ENCODE measurements around the gene TAF4.

The TAF4 gene

DNA sequence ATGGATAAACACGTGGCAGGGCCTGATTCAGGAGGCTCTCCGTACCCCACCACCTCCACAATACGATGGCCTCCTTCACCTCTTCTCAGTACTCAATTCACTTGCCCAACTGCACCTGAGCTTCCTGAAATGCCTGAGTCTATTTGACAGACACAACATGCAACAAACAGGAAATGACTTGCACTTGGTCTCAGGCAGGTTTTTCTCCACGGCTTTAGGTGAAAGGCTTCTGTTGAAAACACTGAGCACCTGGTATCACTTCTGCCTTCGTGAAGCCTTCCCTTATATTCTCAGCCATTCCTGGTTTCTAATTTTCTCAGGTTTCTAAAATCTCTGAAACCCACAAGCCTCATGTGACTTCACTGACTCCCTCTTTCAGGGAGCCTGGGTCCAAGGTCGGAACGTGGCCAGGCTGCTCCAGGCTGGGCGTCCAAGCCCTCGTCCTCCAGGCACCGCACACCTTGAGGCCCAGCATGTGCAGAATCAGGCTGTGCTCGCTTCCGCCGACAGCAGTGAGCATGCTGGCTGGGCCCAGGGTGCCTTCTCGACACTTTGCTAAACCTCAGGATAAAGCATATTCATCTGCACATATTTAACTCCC is 34.7 kb downstream of the TAF4 start:
- Histone ChIP-seq H3K9ac (ENCODE audit: low read depth, low read length) (no peak overlapping the region), H3K9me3 (ENCODE audit: control insufficient read depth, insufficient read depth, low read length) (no peaks in the 10 kb centered on the region), H3K36me3 (ENCODE audit: insufficient read depth, low read length) (no peaks in the 10 kb centered on the region), H3K4me1 (ENCODE audit: insufficient read depth, low read length) (peaks cover 7% of the 10 kb centered on the region; the same call in 1 of the 2 replicates)

DNA sequence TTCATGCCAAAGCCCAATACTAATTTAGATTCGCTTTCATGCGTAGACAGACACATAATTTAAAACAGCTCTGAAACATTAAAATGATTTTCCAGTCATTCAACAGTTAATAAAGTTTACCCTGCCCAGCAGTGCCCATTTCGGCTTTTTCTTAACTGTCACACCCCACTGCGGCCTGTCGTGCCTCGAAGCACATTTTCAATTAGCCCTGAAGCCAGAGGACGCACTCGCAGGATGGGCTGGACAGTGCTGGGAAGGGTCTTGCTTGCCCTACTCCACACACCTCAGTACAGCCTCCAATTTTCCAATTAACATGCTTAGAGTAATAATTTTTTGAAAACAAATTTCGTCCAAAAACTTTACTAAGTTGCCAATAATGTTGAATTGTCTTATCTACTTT is 35.3 kb downstream of the TAF4 start:
- Histone ChIP-seq H3K9me3 (ENCODE audit: control insufficient read depth, insufficient read depth, low read length) (no peaks in the 10 kb centered on the region), H3K9ac (ENCODE audit: low read depth, low read length) (no peak overlapping the region), H3K4me1 (ENCODE audit: insufficient read depth, low read length) (peaks cover 7% of the 10 kb centered on the region; the same call in 1 of the 2 replicates), H3K36me3 (ENCODE audit: insufficient read depth, low read length) (no peaks in the 10 kb centered on the region)

DNA sequence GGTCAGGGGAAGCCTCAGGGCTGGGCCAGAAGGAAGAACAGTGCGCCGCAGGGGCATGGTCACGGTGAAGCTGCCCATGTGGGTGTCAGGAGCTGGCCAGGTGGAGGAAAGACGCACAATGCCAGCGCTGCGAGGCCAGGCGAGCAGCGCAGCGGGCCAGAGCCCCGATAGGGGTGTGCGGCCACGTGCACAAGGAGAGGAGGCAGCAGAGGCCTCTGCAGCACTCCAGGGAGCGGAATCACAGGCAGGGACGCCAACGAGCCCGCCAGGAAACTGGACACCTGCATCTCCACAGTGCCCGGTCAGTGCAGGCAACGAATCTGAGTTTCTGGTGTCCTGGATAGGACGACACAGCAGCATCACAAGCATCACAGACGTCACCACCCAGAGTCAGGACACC is 35.7 kb downstream of the TAF4 start:
- Histone ChIP-seq H3K9me3 (ENCODE audit: control insufficient read depth, insufficient read depth, low read length) (no peaks in the 10 kb centered on the region), H3K9ac (ENCODE audit: low read depth, low read length) (no peak overlapping the region), H3K36me3 (ENCODE audit: insufficient read depth, low read length) (no peaks in the 10 kb centered on the region), H3K4me1 (ENCODE audit: insufficient read depth, low read length) (peaks cover 7% of the 10 kb centered on the region; the same call in 1 of the 2 replicates)

DNA sequence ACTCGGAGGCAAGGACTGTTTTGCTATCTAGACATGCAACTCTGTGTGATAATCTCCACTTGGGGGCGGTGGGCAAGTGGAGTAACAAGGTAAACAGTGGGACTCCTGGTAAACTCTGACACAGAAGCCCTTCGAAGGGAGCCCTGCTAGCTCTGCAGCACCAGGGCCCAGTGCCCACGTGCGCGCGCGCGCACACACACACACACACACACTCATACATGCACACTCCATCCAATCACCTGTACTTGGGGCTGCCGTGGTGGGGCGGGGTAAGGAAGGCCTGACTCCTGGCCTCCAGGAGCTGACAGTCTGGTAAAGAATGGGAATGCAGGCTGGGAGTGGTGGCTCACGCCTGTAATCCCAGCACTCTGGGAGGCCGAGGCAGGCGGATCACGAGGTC is 36.4 kb downstream of the TAF4 start:
- Histone ChIP-seq H3K4me1 (ENCODE audit: insufficient read depth, low read length) (peaks cover 7% of the 10 kb centered on the region; the same call in 1 of the 2 replicates), H3K9me3 (ENCODE audit: control insufficient read depth, insufficient read depth, low read length) (no peaks in the 10 kb centered on the region), H3K9ac (ENCODE audit: low read depth, low read length) (no peak overlapping the region), H3K36me3 (ENCODE audit: insufficient read depth, low read length) (no peaks in the 10 kb centered on the region)

DNA sequence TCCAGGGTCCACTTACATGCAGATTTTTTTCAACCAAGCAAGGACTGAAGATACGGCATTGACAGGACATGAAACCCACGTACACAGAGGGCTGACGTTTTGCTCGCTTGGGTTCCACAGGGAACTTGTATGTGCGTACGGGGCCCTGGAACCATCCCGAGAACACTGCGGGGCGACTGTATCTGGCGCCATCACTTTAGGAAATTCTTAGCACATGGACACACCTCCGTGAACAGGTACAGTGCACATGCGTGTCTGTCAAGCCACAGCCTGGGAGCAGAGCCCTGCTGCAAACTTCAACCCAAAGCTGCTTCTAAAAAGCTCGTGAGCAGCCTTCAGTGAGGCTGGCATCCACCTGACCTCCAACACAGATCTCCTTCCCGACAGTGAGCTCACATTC is 37.3 kb downstream of the TAF4 start:
- no peaks in the 10 kb centered on the region for H3K9me3 ChIP-seq (ENCODE audit: control insufficient read depth, insufficient read depth, low read length)
- no peak overlapping the region for H3K9ac ChIP-seq (ENCODE audit: low read depth, low read length)
- no peaks in the 10 kb centered on the region for H3K36me3 ChIP-seq (ENCODE audit: insufficient read depth, low read length)
- H3K4me1 ChIP-seq (ENCODE audit: insufficient read depth, low read length): peaks cover 7% of the 10 kb centered on the region; the same call in 1 of the 2 replicates

DNA sequence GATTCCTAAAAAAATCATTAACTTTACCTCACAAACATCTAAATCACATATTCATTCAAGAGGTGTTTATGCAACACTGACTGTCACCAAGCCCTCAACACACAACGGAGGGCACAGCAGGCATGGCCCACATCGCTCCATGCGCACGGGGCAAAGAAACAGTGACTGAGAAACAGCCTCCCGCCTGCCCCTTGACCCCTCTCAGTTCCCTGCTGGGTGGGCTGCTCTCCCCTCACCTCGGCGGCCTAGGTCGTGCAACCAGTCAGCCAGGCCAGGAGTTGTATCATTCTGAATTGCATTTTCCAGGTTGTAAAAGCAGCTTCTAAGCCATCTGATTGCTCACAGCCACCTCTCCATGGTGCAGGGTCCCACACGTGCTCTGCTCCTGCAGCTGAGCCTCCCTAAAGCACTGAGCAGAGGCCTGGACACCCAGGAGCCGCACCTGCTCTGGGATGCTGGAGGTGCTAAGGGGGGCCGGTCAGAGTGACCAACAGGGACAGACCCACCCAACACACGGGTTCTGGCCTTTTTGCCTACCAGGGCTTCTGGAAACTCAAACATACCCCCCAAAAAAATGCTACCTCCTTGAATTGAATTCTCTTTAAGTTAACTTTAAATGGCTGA is 37.9 kb downstream of the TAF4 start:
- H3K9ac ChIP-seq (ENCODE audit: low read depth, low read length): no peak overlapping the region
- peaks cover 7% of the 10 kb centered on the region; the same call in 1 of the 2 replicates for H3K4me1 ChIP-seq (ENCODE audit: insufficient read depth, low read length)
- no peaks in the 10 kb centered on the region for H3K9me3 ChIP-seq (ENCODE audit: control insufficient read depth, insufficient read depth, low read length)
- no peaks in the 10 kb centered on the region for H3K36me3 ChIP-seq (ENCODE audit: insufficient read depth, low read length)

DNA sequence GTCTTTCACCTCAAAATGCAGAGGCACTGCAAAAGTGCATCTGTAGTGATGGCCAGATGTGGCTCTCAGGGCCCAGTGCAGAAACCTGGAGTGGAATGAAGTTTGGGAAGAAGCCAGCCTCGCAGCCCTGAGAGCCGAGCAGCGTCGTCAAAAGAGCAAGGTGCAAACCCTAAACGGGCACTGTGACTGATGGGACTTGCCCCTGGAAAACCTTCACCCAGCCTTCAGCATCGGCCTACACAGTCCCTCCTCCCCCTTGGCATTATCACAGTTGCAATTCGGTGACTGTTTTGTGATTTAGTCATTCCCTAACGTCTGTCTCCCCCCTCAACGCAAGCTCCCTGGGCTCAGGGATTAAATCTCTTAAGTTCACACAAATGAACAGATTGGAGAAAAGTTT is 38.6 kb downstream of the TAF4 start:
- Histone ChIP-seq H3K9ac (ENCODE audit: low read depth, low read length) (no peak overlapping the region), H3K9me3 (ENCODE audit: control insufficient read depth, insufficient read depth, low read length) (no peaks in the 10 kb centered on the region), H3K4me1 (ENCODE audit: insufficient read depth, low read length) (peaks cover 7% of the 10 kb centered on the region; the same call in 1 of the 2 replicates), H3K36me3 (ENCODE audit: insufficient read depth, low read length) (no peaks in the 10 kb centered on the region)

DNA sequence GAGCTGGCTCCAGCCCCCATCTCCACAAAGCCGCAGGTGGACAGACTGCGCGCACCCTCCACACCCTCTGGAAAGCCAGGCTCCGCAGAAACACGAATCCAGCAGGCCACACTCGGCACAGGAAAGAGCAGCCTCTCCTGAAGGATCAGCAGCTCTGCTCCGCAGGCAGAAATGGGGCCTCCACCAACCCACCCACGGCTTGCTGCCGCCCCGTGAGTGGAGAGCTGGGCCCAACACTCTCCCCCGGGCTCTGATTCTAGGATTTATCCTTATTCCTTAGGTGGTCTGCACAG is 39.2 kb downstream of the TAF4 start:
- Histone ChIP-seq H3K9me3 (ENCODE audit: control insufficient read depth, insufficient read depth, low read length) (no peaks in the 10 kb centered on the region), H3K4me1 (ENCODE audit: insufficient read depth, low read length) (peaks cover 7% of the 10 kb centered on the region; the same call in 1 of the 2 replicates), H3K9ac (ENCODE audit: low read depth, low read length) (no peak overlapping the region), H3K36me3 (ENCODE audit: insufficient read depth, low read length) (no peaks in the 10 kb centered on the region)

DNA sequence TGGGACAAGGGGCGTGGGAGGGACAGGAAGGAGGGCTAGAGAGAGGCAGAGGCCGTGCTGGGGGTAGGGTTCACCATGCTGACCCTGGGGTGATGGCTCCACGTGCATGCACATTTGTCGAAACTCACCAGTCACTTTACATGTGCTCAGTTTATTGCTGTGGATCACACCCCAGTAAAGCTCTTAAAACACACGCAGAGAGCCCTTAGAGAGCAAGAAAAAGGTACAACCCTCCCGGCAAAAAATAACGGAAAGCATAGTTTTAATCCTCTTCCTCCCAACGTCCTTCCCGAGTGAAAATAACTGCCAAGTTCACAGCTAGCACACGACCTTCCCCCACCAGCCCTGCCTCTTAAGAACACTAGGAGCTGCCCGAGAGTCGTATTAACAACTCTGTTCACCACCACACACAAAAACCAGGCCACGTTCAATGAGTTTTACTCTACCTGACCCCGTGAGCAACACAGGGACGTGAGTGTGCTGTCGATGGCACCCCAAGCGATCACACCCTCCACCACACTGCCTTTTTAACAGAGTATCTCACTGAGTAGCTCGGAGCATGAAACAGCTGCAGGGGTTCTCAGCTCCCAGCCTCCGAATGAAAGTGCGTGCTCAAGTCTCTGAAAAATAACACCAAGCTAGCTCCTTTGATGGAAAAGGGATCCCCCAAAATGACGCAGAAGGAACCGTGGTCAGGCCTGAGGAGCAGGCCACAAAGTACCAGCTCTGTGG is 39.7 kb downstream of the TAF4 start:
- no peaks in the 10 kb centered on the region for H3K9me3 ChIP-seq (ENCODE audit: control insufficient read depth, insufficient read depth, low read length)
- peaks cover 3% of the 10 kb centered on the region; the same call in 1 of the 2 replicates for H3K4me1 ChIP-seq (ENCODE audit: insufficient read depth, low read length)
- H3K36me3 ChIP-seq (ENCODE audit: insufficient read depth, low read length): no peaks in the 10 kb centered on the region
- no peak overlapping the region for H3K9ac ChIP-seq (ENCODE audit: low read depth, low read length)

DNA sequence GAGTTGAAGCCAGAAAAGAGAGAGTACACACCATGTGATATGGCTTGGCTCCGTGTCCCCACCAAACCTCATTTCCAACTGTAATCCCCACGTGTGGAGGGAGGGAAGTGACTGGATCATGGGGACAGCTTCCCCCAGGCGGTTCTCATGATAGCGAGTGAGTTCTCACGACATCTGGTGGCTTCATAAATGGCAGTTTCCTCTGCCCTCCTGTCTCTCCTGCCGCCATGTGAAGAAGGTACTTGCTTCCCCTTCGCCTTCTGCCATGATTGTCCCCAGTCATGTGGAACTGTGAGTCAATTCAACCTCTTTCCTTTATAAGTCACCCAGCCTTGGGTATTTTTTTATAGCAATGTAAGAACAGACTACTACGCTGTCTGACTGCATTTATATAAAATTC is 40.3 kb downstream of the TAF4 start:
- no peaks in the 10 kb centered on the region for H3K36me3 ChIP-seq (ENCODE audit: insufficient read depth, low read length)
- no peaks in the 10 kb centered on the region for H3K9me3 ChIP-seq (ENCODE audit: control insufficient read depth, insufficient read depth, low read length)
- no peaks in the 10 kb centered on the region for H3K4me1 ChIP-seq (ENCODE audit: insufficient read depth, low read length)
- no peak overlapping the region for H3K9ac ChIP-seq (ENCODE audit: low read depth, low read length)

DNA sequence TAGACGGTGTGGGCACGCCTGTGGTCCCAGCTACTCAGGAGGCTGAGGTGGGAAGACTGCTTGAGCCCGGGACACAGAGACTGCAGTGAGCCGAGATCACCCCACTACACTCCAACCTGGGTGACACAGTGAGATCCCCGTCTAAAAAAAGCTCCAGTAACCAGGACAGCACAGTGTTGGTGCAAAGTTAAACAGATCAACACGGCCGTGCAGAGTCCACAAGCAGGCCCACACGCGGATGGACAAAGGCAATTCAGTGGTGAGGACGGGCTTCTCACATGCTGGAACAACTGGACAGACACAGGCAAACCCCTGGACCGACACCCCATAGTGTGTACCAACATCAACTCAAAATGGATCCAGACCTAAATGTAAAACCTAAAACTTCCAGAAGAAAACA is 41.7 kb downstream of the TAF4 start:
- Histone ChIP-seq H3K4me1 (ENCODE audit: insufficient read depth, low read length) (no peaks in the 10 kb centered on the region), H3K9me3 (ENCODE audit: control insufficient read depth, insufficient read depth, low read length) (no peaks in the 10 kb centered on the region), H3K9ac (ENCODE audit: low read depth, low read length) (no peak overlapping the region), H3K36me3 (ENCODE audit: insufficient read depth, low read length) (no peaks in the 10 kb centered on the region)

DNA sequence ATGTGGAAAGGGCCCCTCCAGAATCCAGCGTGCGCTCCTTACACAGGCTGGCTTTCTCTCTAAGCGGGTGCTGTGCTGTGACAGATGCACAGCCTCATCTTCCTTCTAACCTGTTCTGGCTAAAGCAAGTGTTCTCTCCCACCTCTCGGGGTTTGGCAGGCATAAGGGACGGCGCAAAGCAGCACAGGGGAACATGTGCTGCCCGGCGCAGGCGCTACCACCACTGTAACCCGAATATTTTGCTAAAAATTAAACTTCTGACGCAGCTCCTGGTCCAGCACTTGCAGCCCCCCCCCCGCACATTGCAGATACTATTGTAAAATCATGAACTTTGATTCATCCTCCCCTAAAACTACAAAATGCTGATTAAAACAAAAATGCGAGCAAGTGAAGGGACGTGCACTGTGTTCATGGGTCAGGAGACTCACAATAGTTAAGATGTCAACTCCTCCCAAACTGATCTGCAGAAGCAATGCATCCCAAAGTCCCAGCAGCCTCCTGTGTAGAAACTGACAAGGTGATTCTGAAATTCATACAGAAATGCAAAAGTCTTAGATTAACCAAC is 43.0 kb downstream of the TAF4 start:
- Histone ChIP-seq H3K36me3 (ENCODE audit: insufficient read depth, low read length) (no peaks in the 10 kb centered on the region), H3K4me1 (ENCODE audit: insufficient read depth, low read length) (no peaks in the 10 kb centered on the region), H3K9ac (ENCODE audit: low read depth, low read length) (no peak overlapping the region), H3K9me3 (ENCODE audit: control insufficient read depth, insufficient read depth, low read length) (no peaks in the 10 kb centered on the region)

DNA sequence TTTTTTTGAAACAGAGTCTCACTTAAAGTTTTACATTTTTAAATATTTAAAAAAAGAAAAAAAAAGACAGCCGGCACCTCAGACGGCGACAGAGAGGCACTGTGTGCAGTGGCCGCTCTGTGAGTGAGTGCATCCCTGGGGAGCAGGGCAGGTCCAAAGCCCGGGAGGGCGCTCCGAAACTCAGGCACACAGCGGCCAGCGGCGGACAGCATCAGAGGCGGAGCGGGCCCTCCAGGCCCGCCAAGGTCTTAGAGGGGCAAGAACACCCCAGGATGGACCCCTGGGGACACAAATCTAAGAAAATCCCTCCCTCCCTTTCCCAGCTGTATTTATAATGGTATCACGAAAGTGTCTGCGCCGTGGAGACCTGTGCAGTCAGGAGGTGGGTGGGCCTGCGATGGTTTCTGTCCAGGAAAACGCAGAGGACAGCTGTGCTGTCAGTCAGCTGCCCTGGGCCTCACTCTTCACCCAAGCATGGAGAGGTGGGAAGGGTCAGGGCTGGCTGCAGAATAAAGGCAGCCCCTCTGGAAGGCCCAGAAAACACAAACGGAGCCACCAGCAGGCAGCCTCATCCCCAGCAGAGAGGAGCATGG is 43.8 kb downstream of the TAF4 start:
- no peaks in the 10 kb centered on the region for H3K36me3 ChIP-seq (ENCODE audit: insufficient read depth, low read length)
- no peak overlapping the region for H3K9ac ChIP-seq (ENCODE audit: low read depth, low read length)
- H3K4me1 ChIP-seq (ENCODE audit: insufficient read depth, low read length): no peaks in the 10 kb centered on the region
- no peaks in the 10 kb centered on the region for H3K9me3 ChIP-seq (ENCODE audit: control insufficient read depth, insufficient read depth, low read length)

DNA sequence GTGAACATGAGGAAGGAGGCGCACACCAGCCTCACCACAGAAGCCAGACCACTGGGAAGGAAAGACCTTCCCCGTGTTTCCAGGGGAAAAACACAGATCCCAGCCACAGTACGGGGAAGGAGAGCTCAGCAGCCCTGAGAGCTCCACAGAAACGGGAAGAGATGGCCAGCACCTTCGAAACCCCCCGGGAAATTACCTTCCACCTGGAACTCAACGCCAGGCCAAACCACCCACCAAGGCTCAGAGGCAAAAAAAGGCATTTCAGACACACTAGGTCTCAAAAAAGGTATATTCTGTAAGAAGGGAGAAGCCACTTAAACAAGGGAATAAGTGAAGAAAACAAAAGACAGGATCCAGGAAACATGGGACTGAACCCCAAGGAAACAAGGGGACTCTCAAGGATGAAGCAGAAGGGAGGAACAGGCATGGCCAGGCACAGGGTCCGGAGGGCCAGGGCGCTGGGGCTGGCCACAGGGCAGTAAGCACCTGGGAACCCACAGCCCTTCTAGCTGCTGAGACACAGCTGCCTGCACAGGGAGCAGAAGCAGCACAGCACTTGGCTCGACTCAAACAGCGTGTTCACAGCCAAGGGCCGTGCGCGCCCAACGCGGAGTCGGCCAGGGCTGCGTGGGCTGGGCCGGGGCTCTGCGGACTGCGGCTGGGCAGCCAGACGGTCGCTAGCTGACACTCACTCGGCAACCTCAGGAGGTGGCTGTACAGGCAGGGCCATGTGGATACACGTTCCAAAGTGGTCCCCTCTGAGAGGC is 44.6 kb downstream of the TAF4 start:
- Histone ChIP-seq H3K9ac (ENCODE audit: low read depth, low read length) (no peak overlapping the region), H3K4me1 (ENCODE audit: insufficient read depth, low read length) (no peaks in the 10 kb centered on the region), H3K36me3 (ENCODE audit: insufficient read depth, low read length) (no peaks in the 10 kb centered on the region), H3K9me3 (ENCODE audit: control insufficient read depth, insufficient read depth, low read length) (no peaks in the 10 kb centered on the region)

All from ES-I3 (cell line).